Measurements from ENCODE around the gene ADAM12. TPM values are rescaled to one million over a fixed set of nuclear protein-coding genes. Genes with fewer than 3 reads are reported as not detected.

Gene ADAM12
- total RNA-seq, 1 experiment from 2014 or later = not detected

DNA sequence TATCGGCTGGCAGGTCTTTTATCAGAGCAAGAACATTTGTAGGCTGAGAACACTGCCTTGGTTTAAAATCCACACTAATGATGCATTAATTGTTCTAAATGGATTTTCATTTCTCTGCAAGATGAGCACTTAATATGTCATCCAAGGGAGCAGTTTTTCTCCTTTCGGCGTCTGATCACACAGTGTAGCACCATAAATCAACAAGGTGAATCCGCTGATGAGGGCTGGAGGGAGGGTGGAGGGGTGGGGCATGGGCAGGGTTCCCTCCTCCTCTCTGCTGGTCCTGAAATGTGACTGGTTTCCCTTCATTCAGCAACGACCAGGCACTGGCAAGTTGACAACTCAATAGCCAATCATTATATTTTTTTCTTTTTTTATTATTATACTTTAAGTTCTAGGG is 45.6 kb downstream of the ADAM12 start:
- H3K36me3 Mint-ChIP-seq (ENCODE audit: insufficient read depth, unreplicated experiment) = no peaks in the 10 kb centered on the region
- intact Hi-C loops (cut with micrococcal nuclease; ENCODE audit: unreplicated experiment) = no loop called here
- no TSS peak for BruUV-seq (replicated peaks)
- no peak overlapping the region for H3K27ac Mint-ChIP-seq (ENCODE audit: unreplicated experiment)
- no peaks in the 10 kb centered on the region for H3K4me1 Mint-ChIP-seq (ENCODE audit: low read depth, unreplicated experiment)
- peaks cover 4% of the 10 kb centered on the region for H3K9me3 Mint-ChIP-seq (ENCODE audit: low read depth, unreplicated experiment)
- CTCF ChIA-PET = no interaction called here
- DNase-seq = no peak
- peaks cover 22% of the 10 kb centered on the region for H3K27me3 Mint-ChIP-seq (ENCODE audit: unreplicated experiment)
- no peak overlapping the region for H3K4me3 Mint-ChIP-seq (ENCODE audit: low read depth, unreplicated experiment)
- TF ChIP-seq, protein P1, sequence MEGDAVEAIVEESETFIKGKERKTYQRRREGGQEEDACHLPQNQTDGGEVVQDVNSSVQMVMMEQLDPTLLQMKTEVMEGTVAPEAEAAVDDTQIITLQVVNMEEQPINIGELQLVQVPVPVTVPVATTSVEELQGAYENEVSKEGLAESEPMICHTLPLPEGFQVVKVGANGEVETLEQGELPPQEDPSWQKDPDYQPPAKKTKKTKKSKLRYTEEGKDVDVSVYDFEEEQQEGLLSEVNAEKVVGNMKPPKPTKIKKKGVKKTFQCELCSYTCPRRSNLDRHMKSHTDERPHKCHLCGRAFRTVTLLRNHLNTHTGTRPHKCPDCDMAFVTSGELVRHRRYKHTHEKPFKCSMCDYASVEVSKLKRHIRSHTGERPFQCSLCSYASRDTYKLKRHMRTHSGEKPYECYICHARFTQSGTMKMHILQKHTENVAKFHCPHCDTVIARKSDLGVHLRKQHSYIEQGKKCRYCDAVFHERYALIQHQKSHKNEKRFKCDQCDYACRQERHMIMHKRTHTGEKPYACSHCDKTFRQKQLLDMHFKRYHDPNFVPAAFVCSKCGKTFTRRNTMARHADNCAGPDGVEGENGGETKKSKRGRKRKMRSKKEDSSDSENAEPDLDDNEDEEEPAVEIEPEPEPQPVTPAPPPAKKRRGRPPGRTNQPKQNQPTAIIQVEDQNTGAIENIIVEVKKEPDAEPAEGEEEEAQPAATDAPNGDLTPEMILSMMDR (IDR thresholded peaks at IDR 0.05; ENCODE audit: unreplicated experiment) = no peak

- no TSS peak for BruUV-seq (replicated peaks)
- Mint-ChIP-seq H3K27me3 (ENCODE audit: unreplicated experiment) (peaks cover 12% of the 10 kb centered on the region), H3K36me3 (ENCODE audit: insufficient read depth, unreplicated experiment) (no peaks in the 10 kb centered on the region), H3K4me1 (ENCODE audit: low read depth, unreplicated experiment) (no peaks in the 10 kb centered on the region), H3K9me3 (ENCODE audit: low read depth, unreplicated experiment) (peaks cover 4% of the 10 kb centered on the region), H3K27ac (ENCODE audit: unreplicated experiment) (no peak overlapping the region), H3K4me3 (ENCODE audit: low read depth, unreplicated experiment) (no peak overlapping the region)
- intact Hi-C loops (cut with micrococcal nuclease; ENCODE audit: unreplicated experiment) = no loop called here
- CTCF ChIA-PET = no interaction called here
- no peak for DNase-seq
- TF ChIP-seq, protein P1 (IDR thresholded peaks at IDR 0.05; ENCODE audit: unreplicated experiment) = no peak
Observed at GRCh38 chr10:126341491-126341890, 46.8 kb downstream of the ADAM12 start.

- no TSS peak for BruUV-seq (replicated peaks)
- no peaks in the 10 kb centered on the region for H3K9me3 Mint-ChIP-seq (ENCODE audit: low read depth, unreplicated experiment)
- TF ChIP-seq, protein P1 (IDR thresholded peaks at IDR 0.05; ENCODE audit: unreplicated experiment) = no peak
- no peaks in the 10 kb centered on the region for H3K36me3 Mint-ChIP-seq (ENCODE audit: insufficient read depth, unreplicated experiment)
- H3K27me3 Mint-ChIP-seq (ENCODE audit: unreplicated experiment) = no peaks in the 10 kb centered on the region
- CTCF ChIA-PET = no interaction called here
- no peak overlapping the region for H3K27ac Mint-ChIP-seq (ENCODE audit: unreplicated experiment)
- no peak overlapping the region for H3K4me3 Mint-ChIP-seq (ENCODE audit: low read depth, unreplicated experiment)
- no peaks in the 10 kb centered on the region for H3K4me1 Mint-ChIP-seq (ENCODE audit: low read depth, unreplicated experiment)
- intact Hi-C loops (cut with micrococcal nuclease; ENCODE audit: unreplicated experiment) = no loop called here
- no peak for DNase-seq
Observed at GRCh38 chr10:126337251-126337810, 50.9 kb downstream of the ADAM12 start.

DNA sequence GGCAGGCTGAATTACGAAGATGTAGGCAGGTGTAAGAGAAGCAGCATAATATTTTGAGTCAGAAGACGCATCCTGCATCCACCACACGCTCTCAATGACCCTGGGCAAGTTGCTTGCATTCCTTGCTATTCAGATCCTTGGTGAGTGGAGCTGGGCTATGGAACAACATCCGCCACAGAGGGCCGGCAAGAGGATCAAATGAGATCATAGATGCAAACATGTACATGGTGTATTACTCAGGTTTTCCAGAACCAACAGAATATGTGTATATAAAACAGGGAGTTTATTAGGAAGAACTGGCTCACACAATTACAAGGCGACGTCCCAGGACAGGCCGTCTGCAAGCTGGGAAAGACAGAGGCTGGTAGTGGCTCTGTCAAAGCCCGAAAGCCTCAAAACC is 51.5 kb downstream of the ADAM12 start:
- Mint-ChIP-seq H3K27me3 (ENCODE audit: unreplicated experiment) (peaks cover 5% of the 10 kb centered on the region), H3K36me3 (ENCODE audit: insufficient read depth, unreplicated experiment) (no peaks in the 10 kb centered on the region), H3K9me3 (ENCODE audit: low read depth, unreplicated experiment) (no peaks in the 10 kb centered on the region), H3K4me1 (ENCODE audit: low read depth, unreplicated experiment) (no peaks in the 10 kb centered on the region), H3K27ac (ENCODE audit: unreplicated experiment) (no peak overlapping the region), H3K4me3 (ENCODE audit: low read depth, unreplicated experiment) (no peak overlapping the region)
- CTCF ChIA-PET = no interaction called here
- TF ChIP-seq, protein P1 (IDR thresholded peaks at IDR 0.05; ENCODE audit: unreplicated experiment) = no peak
- intact Hi-C loops (cut with micrococcal nuclease; ENCODE audit: unreplicated experiment) = no loop called here
- BruUV-seq (replicated peaks) = no TSS peak
- DNase-seq = no peak

Data from Calu3 (cell line).